HepG2 (cell line): Measurements from ENCODE around the gene PPP1R15B.

Source experiments
- CBFB ChIP-seq: sonication (generic); formaldehyde crosslinking; IDR thresholded peaks from 2 replicates; pipeline ENCODE4 v1.4.0; 2020; ENCODE audit warnings: missing genetic modification reagents
- RAD21 ChIP-seq: fragments of 450-650 bp; formaldehyde crosslinking; IDR thresholded peaks from 2 replicates; pipeline ENCODE4 v1.5.0; 2020; ENCODE audit warnings: mild to moderate bottlenecking
- TSC22D2 ChIP-seq: sonication (generic); formaldehyde crosslinking; IDR thresholded peaks from 2 replicates; pipeline ENCODE4 v1.5.1; 2020; ENCODE audit warnings: missing genetic modification reagents, mild to moderate bottlenecking, borderline replicate concordance
- ZMYM3 ChIP-seq: sonication (generic); formaldehyde crosslinking; IDR thresholded peaks from 2 replicates; pipeline ENCODE4 v1.5.1; 2020; ENCODE audit warnings: mild to moderate bottlenecking, missing genetic modification reagents

DNA sequence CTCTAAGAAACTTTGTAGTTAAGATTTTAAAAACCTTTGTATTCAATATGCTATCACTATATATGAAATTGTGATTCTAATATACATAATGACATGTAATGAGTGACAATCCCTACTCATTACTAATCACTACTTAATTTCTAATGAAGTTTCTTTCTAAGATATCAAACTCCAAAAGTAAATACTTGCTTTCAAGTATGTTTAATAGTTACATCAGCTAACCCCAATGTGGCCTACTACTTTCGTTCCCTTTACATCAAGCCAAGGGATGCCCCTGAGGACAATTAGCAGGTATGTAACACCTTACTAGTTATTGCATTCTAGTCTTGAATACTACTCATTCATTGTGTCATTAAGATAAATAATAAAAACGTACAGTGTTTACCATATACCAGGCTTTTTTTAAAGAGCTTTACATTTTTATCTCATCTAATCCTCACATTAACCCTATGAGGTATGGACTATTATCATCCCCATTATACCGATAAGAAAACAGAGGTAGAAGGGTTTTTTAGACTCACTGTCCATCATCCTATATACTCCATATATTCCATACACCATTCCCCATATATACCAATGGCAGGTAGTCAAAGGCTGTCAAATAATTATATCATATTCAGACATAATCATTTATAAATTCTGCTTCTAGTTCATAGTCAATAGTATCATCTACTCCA, 4.2 kb downstream of the PPP1R15B start:
- TF ChIP-seq CBFB (CRISPR knock-in tag) (no peak), ZMYM3 (CRISPR knock-in tag) (no peak), TSC22D2 (CRISPR knock-in tag) (no peak), RAD21 (CRISPR knock-in tag) (no peak)
